H1 (cell line): Measurements from ENCODE around the gene SLC23A2. TPM values are rescaled to one million over a fixed set of nuclear protein-coding genes. Genes with fewer than 3 reads are reported as not detected.

Source experiments
- CTCF ChIA-PET: fragments of 300-600 bp; sonication (Branson Sonifier 250); formaldehyde crosslinking; loops from one replicate; lab custom pipeline; 2021; ENCODE audit not compliant: partially characterized antibody; lab: Charles Lee
- POLR2A ChIA-PET: fragments of 300-600 bp; sonication (Branson Sonifier 250); formaldehyde crosslinking; loops from one replicate; lab custom pipeline; 2021; ENCODE audit warnings: inconsistent platforms; ENCODE audit not compliant: partially characterized antibody; lab: Charles Lee
- DNase-seq, 2 experiments: peaks; one replicate each; pipeline versions ENCODE4 v3.0.0 to v3.0.0-alpha.2; 2010 to 2022; ENCODE audit warnings: low spot score in 2 of 2, low read depth in 1 of 2, mixed read lengths in 1 of 2
- FAIRE-seq: peaks from 2 replicates; lab custom pipeline; 2011; peaks lifted over from hg19 to GRCh38; lab: Jason Lieb, UNC
- H2AFZ ChIP-seq: 2 replicates; pipeline ENCODE4 v1.8.1; 2012; ENCODE audit warnings: low read length, inconsistent platforms
- H2AK5ac ChIP-seq: 2 replicates; pipeline ENCODE4 v1.6.1; 2013; ENCODE audit warnings: low read depth, low read length
- H2BK120ac ChIP-seq: replicated peaks from 2 replicates; pipeline ENCODE3; 2013; ENCODE audit warnings: low read depth, low read length, inconsistent platforms
- H2BK12ac ChIP-seq: 2 replicates; pipeline ENCODE4 v1.6.1; 2013; ENCODE audit warnings: low read depth, low read length
- H2BK15ac ChIP-seq: 2 replicates; pipeline ENCODE4 v1.6.1; 2013; ENCODE audit warnings: low read length
- H2BK20ac ChIP-seq: 2 replicates; pipeline ENCODE4 v1.6.1; 2013; ENCODE audit warnings: low read length
- H2BK5ac ChIP-seq: 2 replicates; pipeline ENCODE4 v1.6.1; 2013; ENCODE audit warnings: low read depth, low read length
- H3K14ac ChIP-seq: 2 replicates; pipeline ENCODE4 v1.6.1; 2013; ENCODE audit warnings: inconsistent platforms; ENCODE audit not compliant: insufficient read length
- H3K18ac ChIP-seq: 2 replicates; pipeline ENCODE4 v1.6.1; 2013; ENCODE audit warnings: low read length; ENCODE audit errors: extremely low read depth
- H3K23ac ChIP-seq: 2 replicates; pipeline ENCODE4 v1.6.1; 2013; ENCODE audit warnings: inconsistent platforms; ENCODE audit not compliant: insufficient read length
- H3K23me2 ChIP-seq: 2 replicates; pipeline ENCODE4 v1.6.1; 2013; ENCODE audit warnings: low read depth, low read length
- H3K27ac ChIP-seq: 2 replicates; pipeline ENCODE4 v1.6.1; 2011; ENCODE audit warnings: low read depth, low read length, inconsistent platforms
- H3K27me3 ChIP-seq, 4 experiments: replicated peaks in 1 of 4; 1 replicate in 1 of 4; 2 replicates in 3 of 4; pipeline versions ENCODE4 v1.6.1 to v1.8.1; 2011 to 2013; ENCODE audit warnings: low read length in 3 of 4, mild to moderate bottlenecking in 3 of 4, inconsistent platforms in 2 of 4, mixed read lengths in 2 of 4, moderate library complexity in 1 of 4; ENCODE audit not compliant: control insufficient read depth in 3 of 4, insufficient read depth in 3 of 4; ENCODE audit errors: extremely low read depth in 1 of 4
- H3K36me3 ChIP-seq, 4 experiments: 2 replicates each; pipeline versions ENCODE4 v1.6.1 to v1.8.1; 2011 to 2013; ENCODE audit warnings: mild to moderate bottlenecking in 4 of 4, low read length in 3 of 4, moderate library complexity in 2 of 4, control low read depth in 1 of 4, inconsistent platforms in 1 of 4; ENCODE audit not compliant: insufficient read depth in 4 of 4, control insufficient read depth in 2 of 4
- H3K4ac ChIP-seq: replicated peaks from 2 replicates; pipeline ENCODE3; 2013; ENCODE audit warnings: low read length, low read depth, mixed read lengths, inconsistent platforms; ENCODE audit not compliant: insufficient read length
- H3K4me1 ChIP-seq, 4 experiments: replicated peaks in 1 of 4; 1 replicate in 1 of 4; 2 replicates in 3 of 4; pipeline versions ENCODE4 v1.6.1 to v1.8.1; 2011 to 2013; ENCODE audit warnings: low read length in 3 of 4, inconsistent platforms in 2 of 4, mixed read lengths in 1 of 4; ENCODE audit not compliant: insufficient read depth in 4 of 4, control insufficient read depth in 3 of 4
- H3K4me2 ChIP-seq, 2 experiments: 2 replicates each; pipeline versions ENCODE4 v1.6.1 to v1.8.1; 2011 to 2013; ENCODE audit warnings: low read depth in 2 of 2, low read length in 2 of 2, control low read depth in 1 of 2, inconsistent platforms in 1 of 2, mild to moderate bottlenecking in 1 of 2; ENCODE audit not compliant: insufficient read depth in 1 of 2
- H3K4me3 ChIP-seq, 4 experiments: fragments of 200-600, 300-600 bp in 1 of 4; sonication (generic), shearing (Covaris generic), sonication (Bioruptor Twin) in 1 of 4; 2 replicates each; pipeline versions ENCODE4 v1.5.1 to v1.8.1; 2011 to 2016; ENCODE audit warnings: low read length in 4 of 4, low read depth in 3 of 4, control low read depth in 2 of 4, inconsistent platforms in 2 of 4, mild to moderate bottlenecking in 2 of 4, mixed read lengths in 1 of 4, moderate library complexity in 1 of 4; ENCODE audit not compliant: insufficient read depth in 2 of 4; ENCODE audit errors: extremely low read depth in 1 of 4
- H3K56ac ChIP-seq: replicated peaks from 2 replicates; pipeline ENCODE3; 2013; ENCODE audit warnings: low read depth, mild to moderate bottlenecking, mixed read lengths, low read length, inconsistent platforms; ENCODE audit not compliant: insufficient read length
- H3K79me1 ChIP-seq: 2 replicates; pipeline ENCODE4 v1.6.1; 2013; ENCODE audit warnings: low read depth, low read length, control low read depth
- H3K79me2 ChIP-seq, 2 experiments: 2 replicates each; pipeline versions ENCODE4 v1.6.1 to v1.8.1; 2012 to 2013; ENCODE audit warnings: low read length in 2 of 2, mild to moderate bottlenecking in 2 of 2, inconsistent platforms in 1 of 2; ENCODE audit not compliant: insufficient read depth in 2 of 2, control insufficient read depth in 1 of 2
- H3K9ac ChIP-seq, 4 experiments: replicated peaks in 1 of 4; 1 replicate in 1 of 4; 2 replicates in 3 of 4; pipeline versions ENCODE4 v1.6.1 to v1.8.1; 2011 to 2013; ENCODE audit warnings: low read depth in 3 of 4, low read length in 3 of 4, control low read depth in 2 of 4, mild to moderate bottlenecking in 2 of 4, moderate library complexity in 2 of 4, inconsistent platforms in 1 of 4; ENCODE audit errors: extremely low read depth in 1 of 4
- H3K9me3 ChIP-seq, 2 experiments: 2 replicates each; pipeline versions ENCODE4 v1.6.1 to v1.8.1; 2012 to 2013; ENCODE audit warnings: mild to moderate bottlenecking in 2 of 2, moderate library complexity in 2 of 2, control low read depth in 1 of 2, inconsistent platforms in 1 of 2, low read depth in 1 of 2, low read length in 1 of 2, mixed read lengths in 1 of 2; ENCODE audit not compliant: insufficient read depth in 2 of 2
- H4K20me1 ChIP-seq, 2 experiments: replicated peaks in 1 of 2; 2 replicates each; pipeline versions ENCODE3 to v1.8.1; 2011 to 2013; ENCODE audit warnings: inconsistent platforms in 2 of 2, low read length in 2 of 2, mild to moderate bottlenecking in 1 of 2; ENCODE audit not compliant: insufficient read depth in 2 of 2, control insufficient read depth in 1 of 2
- H4K5ac ChIP-seq: 2 replicates; pipeline ENCODE4 v1.6.1; 2013; ENCODE audit warnings: low read length, low read depth, mixed read lengths, inconsistent platforms; ENCODE audit not compliant: insufficient read length
- H4K8ac ChIP-seq: 2 replicates; pipeline ENCODE4 v1.8.0; 2013; ENCODE audit warnings: mild to moderate bottlenecking, moderate library complexity, low read length, inconsistent platforms; ENCODE audit not compliant: insufficient read depth; ENCODE audit errors: extremely low read depth
- H4K91ac ChIP-seq: replicated peaks from 2 replicates; pipeline ENCODE3; 2013; ENCODE audit warnings: low read length, mixed read lengths, inconsistent platforms; ENCODE audit not compliant: insufficient read length
- CBX5 ChIP-seq: fragments of 300-800, 300-1000 bp; sonication (generic); IDR thresholded peaks from 2 replicates; pipeline ENCODE4 v1.7.1; 2016; ENCODE audit warnings: antibody characterized with exemption, low read length, low read depth
- CHD2 ChIP-seq: IDR thresholded peaks from 2 replicates; pipeline ENCODE4 v1.6.1; 2012; ENCODE audit warnings: low read length, improper control_type of control experiment
- CREB1 ChIP-seq: IDR thresholded peaks from 2 replicates; pipeline ENCODE4 v1.6.1; 2012; ENCODE audit warnings: inconsistent platforms
- EZH2 ChIP-seq: fragments of 200-600 bp; sonication (generic); IDR thresholded peaks from 2 replicates; pipeline ENCODE4 v1.7.1; 2012; ENCODE audit warnings: low read depth, mild to moderate bottlenecking, moderate library complexity, low read length, inconsistent platforms; ENCODE audit not compliant: severe bottlenecking
- GABPA ChIP-seq: IDR thresholded peaks from 2 replicates; pipeline ENCODE4 v1.6.1; 2011; ENCODE audit warnings: mild to moderate bottlenecking, low read length, moderate library complexity, borderline replicate concordance; ENCODE audit not compliant: insufficient read depth
- KDM1A ChIP-seq: fragments of 200-600, 300-600 bp; sonication (generic); IDR thresholded peaks from 2 replicates; pipeline ENCODE4 v1.7.1; 2016; ENCODE audit warnings: mild to moderate bottlenecking, low read length, borderline replicate concordance
- POU5F1 ChIP-seq: IDR thresholded peaks from 2 replicates; pipeline ENCODE4 v1.6.1; 2011; ENCODE audit warnings: low read depth, mild to moderate bottlenecking, low read length, moderate library complexity
- RAD21 ChIP-seq, 2 experiments: IDR thresholded peaks in 1 of 2; conservative IDR thresholded peaks in 1 of 2; 2 replicates each; pipeline ENCODE4 v1.6.1; 2011; ENCODE audit warnings: low read depth in 2 of 2, low read length in 2 of 2, improper control_type of control experiment in 1 of 2, inconsistent platforms in 1 of 2, mild to moderate bottlenecking in 1 of 2, moderate library complexity in 1 of 2
- SIN3A ChIP-seq, 2 experiments: IDR thresholded peaks in 1 of 2; conservative IDR thresholded peaks in 1 of 2; 2 replicates each; pipeline ENCODE4 v1.6.1; 2011 to 2012; ENCODE audit warnings: low read length in 2 of 2, improper control_type of control experiment in 1 of 2, low read depth in 1 of 2, mild to moderate bottlenecking in 1 of 2
- SIRT6 ChIP-seq: IDR thresholded peaks from one replicate; pipeline ENCODE4 v1.7.1; 2012; ENCODE audit warnings: low read length, inconsistent platforms
- TCF12 ChIP-seq: IDR thresholded peaks from 2 replicates; pipeline ENCODE4 v1.6.1; 2011; ENCODE audit warnings: low read depth, mild to moderate bottlenecking, low read length
- WGBS, 2 experiments: shearing (Covaris generic) in 1 of 2; methylation state at CpG; one replicate each; pipeline versions ENCODE4 v1.1.6 to v1.1.7; 2013 to 2015; ENCODE audit warnings: low lambda C conversion rate in 2 of 2, mixed read lengths in 2 of 2, inconsistent platforms in 1 of 2, low coverage in 1 of 2, missing lambda C conversion rate in 1 of 2; ENCODE audit not compliant: insufficient replicate concordance in 2 of 2, insufficient coverage in 1 of 2, insufficient read length in 1 of 2; ENCODE audit errors: extremely low coverage in 1 of 2, missing lambda C conversion rate in 1 of 2; 5-methylcytosine and 5-hydroxymethylcytosine counted together
- polyA plus RNA-seq, 7 experiments: library from polyadenylated mRNA; depleted of rRNA in 3 of 7; stranded (reverse) in 5 of 7; unstranded in 2 of 7; fragments of >200 nt in 5 of 7; fragments of 200-250 nt in 2 of 7; gene quantifications; 1 replicate in 5 of 7; 2 replicates in 1 of 7; 4 replicates in 1 of 7; pipeline versions ENCODE4 v1.2.1 to v1.2.3, GENCODE V29; 2011 to 2013; ENCODE audit warnings: missing spikeins in 2 of 7, mixed read lengths in 2 of 7
- total RNA-seq: library from RNA; stranded (reverse); fragmentation: NEBNext Ultra II Directional; extraction: Animal tissue kit (Norgen Biotek cat#: 25700); gene quantifications from 2 replicates; pipeline ENCODE4 v1.2.1, GENCODE V29; 2021
- TF ChIP-seq, protein P1 (sequence below): IDR thresholded peaks from 2 replicates; pipeline ENCODE4 v1.6.1; 2012; ENCODE audit warnings: inconsistent platforms

SLC23A2 gene
- total and polyA plus RNA-seq, 2 of the 8 experiments (the other 6 are each of a cell fraction or from before 2014, with no cell fraction given), result 17.0 to 18.6 TPM

DNA sequence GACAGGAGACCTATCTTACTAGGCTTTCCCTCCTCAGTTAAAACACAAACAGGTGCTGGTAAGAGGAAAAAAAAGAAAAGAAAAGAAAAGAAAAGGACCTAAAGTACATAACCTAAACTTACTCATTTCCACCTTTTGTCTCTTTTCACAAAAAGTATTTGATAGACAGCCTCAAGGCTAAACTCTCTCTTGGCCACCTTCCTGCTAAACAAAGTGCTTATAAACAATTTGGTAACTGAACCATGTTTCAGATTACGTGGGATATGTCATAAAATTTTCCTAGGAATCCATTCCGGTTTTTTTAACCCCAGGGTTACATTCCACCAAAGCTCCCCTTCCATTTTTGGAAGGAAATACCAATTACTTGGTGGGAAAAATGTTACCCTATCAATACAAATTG, 170.6 kb downstream of the SLC23A2 start:
- H3K18ac ChIP-seq, result no peak overlapping the region
- no peak overlapping the region for H2AFZ ChIP-seq
- H3K36me3 ChIP-seq, result no peaks in the 10 kb centered on the region
- no peak overlapping the region for H3K56ac ChIP-seq
- no peaks in the 10 kb centered on the region for H3K23me2 ChIP-seq
- no peak overlapping the region for H2AK5ac ChIP-seq
- no peaks in the 10 kb centered on the region; a peak in 2 of 7 replicates for H3K4me1 ChIP-seq
- 86% methylated on average over 2 of the region's 2 CpGs; no CpG with 5 or more reads in 1 of the 2 experiments for whole genome bisulfite sequencing, 2 experiments
- H4K20me1 ChIP-seq, result no peaks in the 10 kb centered on the region
- ChIA-PET CTCF (no interaction called here), POLR2A (no interaction called here)
- no peak overlapping the region for H4K5ac ChIP-seq
- no peak overlapping the region for H4K91ac ChIP-seq
- no peak overlapping the region for H2BK20ac ChIP-seq
- no peak overlapping the region for H3K9ac ChIP-seq
- TF ChIP-seq, protein P1, sequence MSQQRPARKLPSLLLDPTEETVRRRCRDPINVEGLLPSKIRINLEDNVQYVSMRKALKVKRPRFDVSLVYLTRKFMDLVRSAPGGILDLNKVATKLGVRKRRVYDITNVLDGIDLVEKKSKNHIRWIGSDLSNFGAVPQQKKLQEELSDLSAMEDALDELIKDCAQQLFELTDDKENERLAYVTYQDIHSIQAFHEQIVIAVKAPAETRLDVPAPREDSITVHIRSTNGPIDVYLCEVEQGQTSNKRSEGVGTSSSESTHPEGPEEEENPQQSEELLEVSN, result no peak
- TF ChIP-seq RAD21 (IDR thresholded peaks at IDR 0.05 in 1 of 2, conservative IDR thresholded peaks at IDR 0.05 in 1 of 2; ENCODE audit: low read depth in 2 of 2, low read length in 2 of 2) (no peak), CREB1 (no peak), TCF12 (no peak), CHD2 (no peak), POU5F1 (no peak), SIN3A (conservative IDR thresholded peaks at IDR 0.05 in 1 of 2, IDR thresholded peaks at IDR 0.05 in 1 of 2; ENCODE audit: low read depth in 1 of 2, low read length in 2 of 2) (no peak), GABPA (no peak), SIRT6 (no peak), EZH2 (no peak), CBX5 (no peak), KDM1A (no peak)
- no peak overlapping the region for H3K27ac ChIP-seq
- no peaks in the 10 kb centered on the region for H3K27me3 ChIP-seq
- no peak overlapping the region for H2BK12ac ChIP-seq
- no peak overlapping the region for H2BK120ac ChIP-seq
- H4K8ac ChIP-seq, result no peak overlapping the region
- no peak overlapping the region for H3K23ac ChIP-seq
- DNase-seq, result no peak
- H3K79me1 ChIP-seq, result no peaks in the 10 kb centered on the region
- H3K4ac ChIP-seq, result no peak overlapping the region
- H2BK5ac ChIP-seq, result no peak overlapping the region
- no peak overlapping the region for H3K14ac ChIP-seq
- H2BK15ac ChIP-seq, result no peak overlapping the region
- H3K79me2 ChIP-seq, result no peaks in the 10 kb centered on the region
- FAIRE-seq, result no peak
- H3K4me2 ChIP-seq, result no peak overlapping the region
- no peaks in the 10 kb centered on the region for H3K9me3 ChIP-seq
- no peak overlapping the region for H3K4me3 ChIP-seq
